Measurements from ENCODE around the gene GLG1. TPM values are rescaled to one million over a fixed set of nuclear protein-coding genes. Genes with fewer than 3 reads are reported as not detected.

The GLG1 gene
- total RNA-seq, 1 donor = 119 TPM

GRCh38 chr16:74465281-74465680 lies 141.6 kb downstream of the GLG1 start:
- no peak for TF ChIP-seq CTCF (IDR thresholded peaks at IDR 0.05; ENCODE audit: insufficient read depth, low read length)
- H3K4me3 ChIP-seq (ENCODE audit: low read depth, low read length) = no peak overlapping the region
- DNase-seq (ENCODE audit: low read depth) = peak; percentile 24

GRCh38 chr16:74463888-74464287 lies 143.0 kb downstream of the GLG1 start:
- no peak for TF ChIP-seq CTCF (IDR thresholded peaks at IDR 0.05; ENCODE audit: insufficient read depth, low read length)
- H3K4me3 ChIP-seq (ENCODE audit: low read depth, low read length) = no peak overlapping the region
- DNase-seq (ENCODE audit: low read depth) = no peak

GRCh38 chr16:74462361-74462760 lies 144.6 kb downstream of the GLG1 start:
- no peak for DNase-seq (ENCODE audit: low read depth)
- TF ChIP-seq CTCF (IDR thresholded peaks at IDR 0.05; ENCODE audit: insufficient read depth, low read length) = no peak

GRCh38 chr16:74461826-74462225 lies 145.1 kb downstream of the GLG1 start:
- no peak overlapping the region for H3K4me3 ChIP-seq (ENCODE audit: low read depth, low read length)
- DNase-seq (ENCODE audit: low read depth) = no peak
- TF ChIP-seq CTCF (IDR thresholded peaks at IDR 0.05; ENCODE audit: insufficient read depth, low read length) = no peak

More at GRCh38 chr16:74462361-74462760, 144.6 kb downstream of the GLG1 start:
- no peak overlapping the region for H3K4me3 ChIP-seq (ENCODE audit: low read depth, low read length)

GRCh38 chr16:74460542-74460941 lies 146.4 kb downstream of the GLG1 start:
- TF ChIP-seq CTCF (IDR thresholded peaks at IDR 0.05; ENCODE audit: insufficient read depth, low read length) = no peak
- H3K4me3 ChIP-seq (ENCODE audit: low read depth, low read length) = no peak overlapping the region
- no peak for DNase-seq (ENCODE audit: low read depth)

- no peak overlapping the region for H3K4me3 ChIP-seq (ENCODE audit: low read depth, low read length)
- no peak for DNase-seq (ENCODE audit: low read depth)
- TF ChIP-seq CTCF (IDR thresholded peaks at IDR 0.05; ENCODE audit: insufficient read depth, low read length) = no peak
These were observed 150.7 kb downstream of the GLG1 start for GRCh38 chr16:74456290-74456625.

GRCh38 chr16:74455619-74456289 lies 151.2 kb downstream of the GLG1 start:
- peak; percentile 85 for DNase-seq (ENCODE audit: low read depth)
- no peak overlapping the region for H3K4me3 ChIP-seq (ENCODE audit: low read depth, low read length)
- no peak for TF ChIP-seq CTCF (IDR thresholded peaks at IDR 0.05; ENCODE audit: insufficient read depth, low read length)
